Naive B cell (primary cell): Measurements from ENCODE around the gene ZAP70. TPM values are rescaled to one million over a fixed set of nuclear protein-coding genes. Genes with fewer than 3 reads are reported as not detected.
A peak's percentile ranks its signal among the peaks of the same experiment; 100 is the strongest.

ENCODE experiments used
- ATAC-seq, 2 donors: fragments of 150-1000 bp; cut with Tn5 transposase; 2 replicates each; pipeline ENCODE4 v1.10.0; 2021; ENCODE audit warnings: low read depth in 2 of 2, mild to moderate bottlenecking in 2 of 2, moderate library complexity in 2 of 2
- DNase-seq: peaks from one replicate; pipeline ENCODE4 v3.0.0; 2022
- H3K27ac Mint-ChIP-seq, 6 donors: one replicate each; pipeline ENCODE4 v1.8.0; 2020 to 2022; ENCODE audit warnings: mild to moderate bottlenecking in 6 of 6, mixed read lengths in 6 of 6, moderate library complexity in 5 of 6, inconsistent platforms in 2 of 6
- H3K27me3 Mint-ChIP-seq, 3 donors: one replicate each; pipeline ENCODE4 v1.8.0; 2021 to 2022; ENCODE audit warnings: mixed read lengths in 3 of 3, mild to moderate bottlenecking in 1 of 3
- H3K36me3 Mint-ChIP-seq, 2 donors: one replicate each; pipeline ENCODE4 v1.8.0; 2020 to 2022; ENCODE audit warnings: mixed read lengths in 2 of 2, inconsistent platforms in 1 of 2, mild to moderate bottlenecking in 1 of 2
- H3K4me1 Mint-ChIP-seq, 3 donors: one replicate each; pipeline ENCODE4 v1.8.0; 2020 to 2022; ENCODE audit warnings: mixed read lengths in 3 of 3, inconsistent platforms in 1 of 3, mild to moderate bottlenecking in 1 of 3, moderate library complexity in 1 of 3
- H3K4me3 Mint-ChIP-seq, 8 donors: one replicate each; pipeline ENCODE4 v1.8.0; 2020 to 2022; ENCODE audit warnings: mild to moderate bottlenecking in 8 of 8, mixed read lengths in 8 of 8, moderate library complexity in 8 of 8, inconsistent platforms in 2 of 8
- H3K9me3 Mint-ChIP-seq, 7 donors: one replicate each; pipeline ENCODE4 v1.8.0; 2020 to 2022; ENCODE audit warnings: mixed read lengths in 7 of 7, mild to moderate bottlenecking in 5 of 7, inconsistent platforms in 2 of 7, moderate library complexity in 1 of 7
- polyA plus RNA-seq, 6 donors: library from polyadenylated mRNA; unstranded; fragments of 300-500 nt; fragmentation: Illumina TruSeq; gene quantifications; one replicate each; pipeline ENCODE4 v1.2.3, GENCODE V29; 2021; ENCODE audit warnings: low read depth in 6 of 6

Gene ZAP70
- polyA plus RNA-seq, 6 donors from 2014 or later = 1.6 to 3.6 (median 2.6) TPM

DNA sequence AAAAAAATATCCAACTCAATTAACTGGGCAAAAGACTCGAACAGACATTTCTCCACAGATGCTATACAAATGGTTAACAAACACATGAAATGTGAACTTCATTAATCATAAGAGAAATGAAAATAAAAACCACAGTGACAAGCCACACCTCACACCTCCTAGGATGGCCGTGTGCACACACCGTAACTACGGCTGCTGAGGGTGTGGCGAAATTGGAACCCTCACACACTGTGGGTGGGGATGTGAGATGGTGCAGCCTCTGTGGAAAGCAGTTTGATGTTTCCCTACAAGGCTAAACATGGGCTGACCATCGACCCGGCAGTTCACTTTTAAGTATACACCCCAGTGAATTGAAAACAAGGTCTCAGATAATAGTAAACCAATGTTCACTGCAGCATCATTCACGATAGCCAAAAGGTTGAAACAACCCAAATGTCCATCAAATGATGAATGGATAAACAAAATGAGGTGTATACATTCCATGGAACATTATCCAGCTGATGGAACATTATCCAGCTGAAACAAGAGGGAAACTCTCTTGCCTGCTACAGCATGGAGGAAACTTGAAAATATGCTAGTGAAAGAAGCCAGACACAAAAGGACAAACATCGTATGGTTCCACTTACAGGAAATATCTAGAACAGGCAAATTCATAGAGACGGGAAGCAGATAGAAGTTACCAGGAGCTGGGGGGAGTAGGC lies 32.2 kb downstream of the ZAP70 start:
- DNase-seq (no peak), ATAC-seq (peak; percentile 50)
- peak overlapping the region in 4 of 8 donors; percentile 1 to 26 (median 19) for H3K4me3 Mint-ChIP-seq
- peaks cover under 1 to 10% of the 10 kb centered on the region in 2 donors for H3K36me3 Mint-ChIP-seq
- no peaks in the 10 kb centered on the region for H3K27me3 Mint-ChIP-seq
- peaks cover 35 to 45% (median 43%) of the 10 kb centered on the region in 3 donors for H3K4me1 Mint-ChIP-seq
- peaks cover 0 to 4% (median 0%) of the 10 kb centered on the region in 7 donors for H3K9me3 Mint-ChIP-seq
- H3K27ac Mint-ChIP-seq = no peak overlapping the region

DNA sequence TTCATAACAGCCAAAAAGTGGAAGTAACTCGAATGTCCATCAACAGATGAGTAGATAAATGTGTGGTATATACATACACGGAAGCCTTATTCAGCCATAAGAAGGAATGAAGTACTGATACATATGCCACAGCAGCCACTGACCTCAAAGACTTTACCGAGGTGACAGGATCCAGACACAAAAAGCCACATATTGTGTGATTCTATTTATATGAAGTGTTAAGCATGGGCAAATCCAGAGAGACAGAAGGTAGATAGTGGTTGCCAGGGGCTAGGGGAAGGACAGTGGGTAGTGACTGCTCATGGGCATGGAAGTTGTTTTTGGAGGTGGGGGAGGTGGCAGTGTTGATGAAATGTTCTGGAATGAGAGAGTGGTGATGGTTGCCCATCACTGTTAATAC lies 33.9 kb downstream of the ZAP70 start:
- peaks cover 0 to 4% (median 0%) of the 10 kb centered on the region in 7 donors for H3K9me3 Mint-ChIP-seq
- ATAC-seq = no peak
- H3K36me3 Mint-ChIP-seq = peaks cover 12 to 13% of the 10 kb centered on the region in 2 donors
- H3K27me3 Mint-ChIP-seq = no peaks in the 10 kb centered on the region
- peak overlapping the region in 3 of 8 donors; percentile 11 to 23 (median 18) for H3K4me3 Mint-ChIP-seq
- no peak for DNase-seq
- H3K4me1 Mint-ChIP-seq = peaks cover 30 to 40% (median 39%) of the 10 kb centered on the region in 3 donors
- H3K27ac Mint-ChIP-seq = peak overlapping the region in 5 of 6 donors; percentile 0 to 83 (median 56)

DNA sequence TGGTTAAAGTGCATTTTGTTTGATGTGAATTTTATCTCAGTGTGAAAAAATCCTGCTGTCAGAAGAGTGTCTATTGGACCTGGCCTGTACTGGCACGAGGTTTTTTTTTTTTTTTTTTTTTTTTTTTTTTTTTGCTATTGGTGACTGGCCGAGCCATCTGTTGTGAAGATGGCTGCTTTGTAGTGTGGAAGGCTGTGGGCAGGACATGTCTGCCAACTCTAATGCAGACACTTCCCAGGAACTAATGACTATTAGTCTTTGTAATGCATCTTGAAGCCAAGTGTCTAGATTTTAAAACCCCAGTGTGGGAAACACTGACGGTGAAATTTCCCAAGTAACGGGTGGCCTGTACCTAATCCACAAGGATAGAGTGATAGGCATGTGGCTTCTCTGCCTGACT lies 34.3 kb downstream of the ZAP70 start:
- Mint-ChIP-seq H3K36me3 (peaks cover 13 to 17% of the 10 kb centered on the region in 2 donors), H3K4me3 (peak overlapping the region in 1 of 8 donors; percentile 23), H3K27me3 (no peaks in the 10 kb centered on the region), H3K27ac (peak overlapping the region in 3 of 6 donors; percentile 2 to 56 (median 56)), H3K9me3 (peaks cover 0 to 4% (median 0%) of the 10 kb centered on the region in 7 donors), H3K4me1 (peaks cover 30 to 40% (median 39%) of the 10 kb centered on the region in 3 donors)
- ATAC-seq (no peak), DNase-seq (no peak)

DNA sequence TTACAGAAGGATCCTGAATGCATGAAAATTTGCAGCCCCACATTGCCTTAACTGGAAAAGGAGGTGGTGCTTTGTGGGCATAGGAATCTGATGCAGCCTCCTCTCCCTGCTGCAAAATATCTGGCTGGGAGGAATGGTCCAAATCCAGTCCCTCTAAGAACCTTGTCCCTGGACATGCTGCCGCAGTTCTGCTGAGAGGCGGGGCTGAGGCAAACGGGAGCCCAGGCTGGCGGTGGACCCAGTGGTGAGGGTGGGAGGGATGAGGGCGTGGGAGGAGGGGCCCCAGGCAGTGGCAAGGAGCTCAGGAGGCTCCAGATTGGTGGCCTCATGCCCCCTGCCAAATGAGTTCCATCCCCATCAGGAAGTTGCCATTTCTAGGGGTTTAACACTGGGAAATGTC lies 36.2 kb downstream of the ZAP70 start:
- ATAC-seq (no peak), DNase-seq (no peak)
- Mint-ChIP-seq H3K9me3 (peaks cover 0 to 4% (median 0%) of the 10 kb centered on the region in 7 donors), H3K27me3 (no peaks in the 10 kb centered on the region), H3K4me1 (peaks cover 30 to 33% (median 32%) of the 10 kb centered on the region in 3 donors), H3K4me3 (no peak overlapping the region), H3K36me3 (peaks cover 12 to 13% of the 10 kb centered on the region in 2 donors), H3K27ac (peak overlapping the region in 3 of 6 donors; percentile 63 to 87 (median 65))

DNA sequence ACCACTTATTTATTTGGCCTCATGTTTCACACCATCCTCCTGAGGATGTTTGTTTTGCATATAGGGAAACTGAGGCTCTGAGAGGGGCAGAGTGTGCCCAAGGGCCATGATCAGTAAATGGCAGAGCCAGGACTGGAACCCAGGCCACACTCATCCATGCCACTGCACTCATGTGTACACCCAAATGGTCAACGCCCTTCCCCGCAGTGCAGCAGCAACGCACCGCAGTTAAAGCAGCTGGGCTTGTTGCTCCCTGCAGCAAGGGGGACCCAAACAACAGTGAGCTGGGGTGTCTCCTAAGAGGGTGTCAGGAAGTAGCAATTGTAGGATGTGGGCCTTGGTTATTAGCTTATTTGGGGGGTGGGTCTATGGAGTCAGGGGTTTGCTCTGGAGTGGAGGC lies 36.6 kb downstream of the ZAP70 start:
- Mint-ChIP-seq H3K27ac (no peak overlapping the region), H3K4me1 (peaks cover 29 to 32% (median 30%) of the 10 kb centered on the region in 3 donors)

DNA sequence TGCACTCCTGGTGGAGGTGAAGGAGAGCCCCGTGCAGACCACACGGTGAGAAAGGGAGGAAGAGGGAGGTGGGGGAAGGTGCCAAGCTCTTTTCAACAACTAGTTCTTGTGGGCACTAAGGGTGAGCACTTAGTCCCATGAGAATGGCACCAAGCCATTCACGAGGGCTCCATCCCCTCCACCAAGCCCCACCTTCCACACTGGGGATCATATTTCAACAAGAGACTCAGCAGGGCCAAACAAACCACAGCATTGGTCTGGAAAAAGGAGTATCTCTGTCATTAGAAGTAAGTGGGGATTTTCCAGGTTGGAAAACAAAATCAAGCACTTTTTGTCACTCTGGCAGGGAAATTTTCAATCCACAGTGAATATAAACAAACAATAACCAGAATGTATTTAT lies 38.4 kb downstream of the ZAP70 start:
- Mint-ChIP-seq H3K27me3 (no peaks in the 10 kb centered on the region), H3K4me3 (peak overlapping the region in 1 of 8 donors; percentile 48), H3K9me3 (peaks cover 0 to 4% (median 0%) of the 10 kb centered on the region in 7 donors), H3K36me3 (peaks cover 16 to 19% of the 10 kb centered on the region in 2 donors), H3K27ac (peak overlapping the region in 4 of 6 donors; percentile 34 to 84 (median 75)), H3K4me1 (peaks cover 18 to 23% (median 20%) of the 10 kb centered on the region in 3 donors)
- ATAC-seq (no peak), DNase-seq (no peak)

More for the DNA sequence above, 36.6 kb downstream of the ZAP70 start:
- Mint-ChIP-seq H3K27me3 (no peaks in the 10 kb centered on the region), H3K36me3 (peaks cover 12 to 13% of the 10 kb centered on the region in 2 donors), H3K4me3 (no peak overlapping the region), H3K9me3 (peaks cover 0 to 4% (median 0%) of the 10 kb centered on the region in 7 donors)
- ATAC-seq (no peak), DNase-seq (no peak)

DNA sequence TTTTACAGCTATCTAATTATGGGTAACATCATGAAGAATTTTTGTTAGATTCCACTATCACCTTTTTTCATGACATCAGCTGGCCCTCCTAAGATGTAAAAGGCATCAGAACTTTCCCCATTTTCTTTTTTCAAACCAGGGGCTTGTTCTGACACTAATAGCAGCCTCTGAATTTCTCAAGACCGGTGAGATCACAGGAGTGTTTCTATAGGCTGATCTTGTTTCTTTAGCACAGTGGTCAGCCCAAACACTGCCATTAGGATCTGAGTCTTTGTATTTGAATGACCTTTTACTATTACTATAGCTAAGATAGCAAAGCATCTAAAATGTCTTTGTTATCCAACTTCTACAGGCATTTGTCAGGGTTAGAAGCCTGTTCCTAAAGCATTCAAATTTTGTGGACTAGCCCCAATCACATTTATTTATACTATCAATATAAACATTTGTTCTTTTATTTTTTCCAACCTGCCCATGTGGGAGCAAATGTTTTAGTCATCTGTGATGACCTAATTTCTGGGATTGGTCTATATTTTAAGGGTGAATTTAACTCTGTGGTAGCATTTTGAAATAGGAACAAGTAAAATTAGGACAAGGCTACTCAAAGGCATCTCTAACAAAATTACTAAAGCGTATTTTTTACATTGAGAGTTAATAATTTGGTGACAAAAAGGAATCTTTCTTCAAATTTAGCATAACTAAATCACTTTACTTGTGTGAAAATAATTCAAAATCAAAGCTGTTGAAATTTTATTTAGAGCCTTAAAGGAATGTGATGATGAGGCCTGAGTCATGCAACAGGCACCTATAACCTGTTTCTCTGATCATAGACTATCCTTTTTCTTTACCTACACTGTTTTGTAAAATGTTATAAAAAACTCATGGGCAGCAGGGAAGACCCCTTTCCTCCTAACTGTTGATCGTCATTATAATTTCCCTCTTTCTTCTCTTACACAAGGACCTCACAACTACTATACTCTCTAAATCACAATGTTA lies 39.3 kb downstream of the ZAP70 start:
- DNase-seq = no peak
- Mint-ChIP-seq H3K9me3 (peaks cover 0 to 4% (median 0%) of the 10 kb centered on the region in 7 donors), H3K27me3 (no peaks in the 10 kb centered on the region), H3K27ac (peak overlapping the region in 3 of 6 donors; percentile 4 to 81 (median 14)), H3K4me3 (no peak overlapping the region), H3K36me3 (peaks cover 19 to 21% of the 10 kb centered on the region in 2 donors), H3K4me1 (peaks cover 13 to 16% (median 14%) of the 10 kb centered on the region in 3 donors)
- no peak for ATAC-seq

DNA sequence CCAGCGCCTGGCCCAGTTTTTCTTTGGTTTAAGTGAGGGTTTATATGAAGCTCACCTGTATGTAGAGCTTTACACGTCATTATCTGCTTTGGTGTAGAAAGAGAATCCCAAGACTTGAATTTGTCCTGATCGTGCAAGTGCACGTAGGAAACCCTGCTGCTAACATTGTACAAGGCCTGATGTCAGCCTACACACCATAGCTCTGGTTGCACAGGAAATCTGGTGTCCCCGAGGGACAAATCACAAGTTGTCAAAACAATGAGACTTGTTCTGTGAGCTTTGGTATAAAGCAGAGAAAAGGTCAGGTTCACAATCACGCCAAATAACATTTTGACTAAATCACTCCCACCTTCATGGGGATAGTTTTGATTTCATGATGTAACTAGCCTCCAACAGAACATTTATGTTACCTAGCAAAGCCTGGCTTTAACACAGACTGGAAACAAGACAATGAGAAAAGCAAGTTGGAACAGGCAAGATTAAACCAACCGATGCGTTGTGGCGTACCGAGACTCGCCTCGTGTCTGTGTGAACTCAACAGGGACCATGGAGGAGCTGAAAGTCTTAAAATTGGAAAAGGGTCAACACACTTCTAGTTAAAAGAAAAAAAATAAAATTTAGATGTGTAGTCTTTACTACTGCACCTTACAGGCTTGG lies 41.4 kb downstream of the ZAP70 start:
- DNase-seq = no peak
- peaks cover 0 to 4% (median 0%) of the 10 kb centered on the region in 3 donors for H3K4me1 Mint-ChIP-seq
- H3K4me3 Mint-ChIP-seq = no peak overlapping the region
- ATAC-seq = no peak
- H3K9me3 Mint-ChIP-seq = no peaks in the 10 kb centered on the region
- H3K36me3 Mint-ChIP-seq = peaks cover 24 to 26% of the 10 kb centered on the region in 2 donors
- H3K27me3 Mint-ChIP-seq = no peaks in the 10 kb centered on the region
- H3K27ac Mint-ChIP-seq = peak overlapping the region in 4 of 6 donors; percentile 53 to 84 (median 78)

DNA sequence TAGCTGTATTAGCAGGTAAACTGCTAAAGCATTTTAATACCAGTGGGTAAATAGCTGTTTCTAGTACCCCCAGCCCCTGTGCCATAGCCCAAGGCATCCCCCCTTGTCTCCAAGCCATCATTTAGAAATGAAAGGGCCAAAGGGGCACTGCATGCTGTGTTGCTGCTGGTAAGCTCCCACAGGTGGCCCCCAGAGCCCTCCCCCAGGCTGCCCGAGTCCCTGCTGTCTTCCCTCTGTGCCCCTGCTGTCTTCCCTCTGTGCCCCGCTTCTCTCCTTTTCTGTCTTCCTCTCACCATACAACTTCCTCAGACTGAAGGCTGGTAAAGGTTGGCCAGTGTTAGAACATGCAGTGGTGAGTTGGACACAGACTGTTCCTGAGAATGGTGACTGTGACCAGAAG lies 42.1 kb downstream of the ZAP70 start:
- DNase-seq = no peak
- Mint-ChIP-seq H3K36me3 (peaks cover 31 to 33% of the 10 kb centered on the region in 2 donors), H3K27ac (peak overlapping the region in 3 of 6 donors; percentile 7 to 75 (median 28)), H3K27me3 (no peaks in the 10 kb centered on the region), H3K4me3 (no peak overlapping the region), H3K9me3 (no peaks in the 10 kb centered on the region), H3K4me1 (peaks cover 0 to 4% (median 0%) of the 10 kb centered on the region in 3 donors)
- no peak for ATAC-seq

DNA sequence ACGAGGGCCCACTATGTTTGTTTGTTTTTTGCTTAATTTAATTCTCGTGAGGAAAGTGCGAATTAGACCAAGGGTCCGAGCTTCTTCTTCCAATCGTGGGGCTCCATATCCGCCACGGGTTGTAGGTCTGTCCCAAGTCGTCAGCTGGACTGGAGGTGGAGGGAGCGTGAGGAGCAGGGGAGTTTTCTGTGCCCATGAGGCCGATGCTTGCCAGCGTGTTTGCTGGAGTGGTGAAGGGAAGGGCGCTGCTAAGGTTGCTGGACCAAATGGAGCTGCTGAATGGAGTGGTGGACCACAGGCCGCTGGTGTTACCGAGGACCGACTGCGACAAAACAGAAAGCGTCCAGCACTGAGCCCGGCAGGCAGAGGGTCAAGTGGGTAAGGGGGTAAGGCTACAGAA lies 43.7 kb downstream of the ZAP70 start:
- peaks cover 27 to 38% of the 10 kb centered on the region in 2 donors for H3K36me3 Mint-ChIP-seq
- H3K4me3 Mint-ChIP-seq = peak overlapping the region in 1 of 8 donors; percentile 9
- H3K27ac Mint-ChIP-seq = peak overlapping the region in 1 of 6 donors; percentile 57
- no peak for DNase-seq
- no peaks in the 10 kb centered on the region for H3K9me3 Mint-ChIP-seq
- no peak for ATAC-seq
- H3K4me1 Mint-ChIP-seq = peaks cover 0 to 4% (median 4%) of the 10 kb centered on the region in 3 donors
- H3K27me3 Mint-ChIP-seq = no peaks in the 10 kb centered on the region

DNA sequence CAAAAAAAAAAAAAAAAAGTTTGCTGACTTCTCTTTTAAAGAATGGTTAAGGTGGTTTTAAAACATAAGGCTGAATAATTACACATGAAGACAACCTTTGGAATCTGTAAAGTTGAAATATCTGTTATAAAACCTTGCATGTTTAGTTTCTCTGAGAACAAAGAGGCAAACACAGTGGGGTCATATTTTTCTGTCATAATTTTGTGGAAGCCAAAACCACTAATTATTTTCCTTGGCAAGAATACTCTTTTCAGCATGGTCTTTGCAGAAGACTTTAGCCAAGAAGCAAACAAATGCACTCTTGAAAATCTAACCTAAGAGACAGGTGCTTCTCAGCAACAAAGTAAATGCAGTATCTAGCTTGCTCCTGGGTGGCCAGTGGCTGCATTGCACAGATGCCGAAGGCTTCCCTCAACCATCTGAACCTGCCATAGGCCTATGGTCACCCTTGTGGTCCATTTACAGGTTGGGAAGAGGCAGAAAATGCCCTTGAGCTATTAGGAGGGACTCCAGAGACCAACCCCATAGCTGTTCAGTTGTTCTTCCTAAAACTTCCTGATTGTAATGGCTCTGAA lies 44.8 kb downstream of the ZAP70 start:
- H3K4me3 Mint-ChIP-seq = no peak overlapping the region
- H3K4me1 Mint-ChIP-seq = peaks cover 0 to 4% (median 4%) of the 10 kb centered on the region in 3 donors
- H3K9me3 Mint-ChIP-seq = no peaks in the 10 kb centered on the region
- H3K36me3 Mint-ChIP-seq = peaks cover 26 to 33% of the 10 kb centered on the region in 2 donors
- DNase-seq (no peak), ATAC-seq (no peak)
- H3K27me3 Mint-ChIP-seq = no peaks in the 10 kb centered on the region
- no peak overlapping the region for H3K27ac Mint-ChIP-seq

DNA sequence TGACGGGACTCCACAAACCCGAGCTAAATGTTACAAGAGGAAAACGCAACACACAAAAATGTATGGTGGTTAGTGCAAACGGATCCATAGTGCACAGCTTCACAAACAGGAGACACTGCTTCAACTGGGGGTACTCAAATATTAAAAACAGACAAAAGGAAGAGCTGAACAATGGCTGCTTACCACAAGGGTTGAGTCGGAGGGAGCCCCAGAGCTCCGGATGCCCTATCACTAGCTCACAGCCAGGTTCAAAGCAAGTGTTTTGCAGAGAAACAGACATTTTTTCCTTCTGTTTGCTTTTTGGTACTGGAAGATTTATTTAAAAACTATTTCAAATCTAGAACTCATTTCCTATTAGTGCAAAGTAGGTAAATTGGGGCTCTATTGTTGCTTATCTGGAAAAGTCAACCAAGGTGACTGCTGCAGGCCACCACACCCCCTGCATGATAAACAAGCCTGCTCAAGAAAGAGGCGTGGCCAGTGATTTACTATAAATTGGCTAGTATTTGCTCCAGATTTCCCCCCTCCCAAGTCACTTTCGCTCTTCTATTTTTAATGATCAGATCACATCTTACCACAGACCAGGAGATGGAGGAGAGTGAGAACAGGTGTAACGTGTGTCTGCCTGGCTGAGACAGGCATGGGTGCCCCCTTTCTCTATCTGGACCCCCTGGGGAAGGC lies 46.5 kb downstream of the ZAP70 start:
- H3K4me3 Mint-ChIP-seq = no peak overlapping the region
- ATAC-seq = no peak
- no peaks in the 10 kb centered on the region for H3K27me3 Mint-ChIP-seq

More for the DNA sequence above, 46.5 kb downstream of the ZAP70 start:
- no peak for DNase-seq
- H3K4me1 Mint-ChIP-seq = peaks cover 0 to 4% (median 4%) of the 10 kb centered on the region in 3 donors
- H3K27ac Mint-ChIP-seq = peak overlapping the region in 4 of 6 donors; percentile 15 to 78 (median 54)
- H3K9me3 Mint-ChIP-seq = no peaks in the 10 kb centered on the region
- peaks cover 26 to 44% of the 10 kb centered on the region in 2 donors for H3K36me3 Mint-ChIP-seq
